Upper lobe of right lung (tissue), 1 donor: ENCODE results near the gene LURAP1L. TPM values are rescaled to one million over a fixed set of nuclear protein-coding genes. Genes with fewer than 3 reads are reported as not detected.

ENCODE experiments used
- ATAC-seq: fragments of 200-7000 bp; cut with Tn5 transposase; one replicate; pipeline ENCODE4 v1.9.1; 2020; ENCODE audit warnings: mild to moderate bottlenecking, moderate library complexity
- DNase-seq: peaks from one replicate; pipeline ENCODE4 v3.0.0-alpha.2; 2020
- H3K27ac ChIP-seq: fragments of 200-600 bp; one replicate; pipeline ENCODE4 v1.8.0; 2022
- H3K27me3 ChIP-seq: fragments of 200-600 bp; one replicate; pipeline ENCODE4 v1.8.0; 2022; ENCODE audit warnings: mild to moderate bottlenecking
- H3K36me3 ChIP-seq: fragments of 200-600 bp; one replicate; pipeline ENCODE4 v1.8.0; 2022
- H3K4me1 ChIP-seq: fragments of 200-600 bp; one replicate; pipeline ENCODE4 v1.8.0; 2022
- H3K4me3 ChIP-seq: fragments of 200-600 bp; one replicate; pipeline ENCODE4 v1.8.0; 2022; ENCODE audit warnings: mild to moderate bottlenecking
- H3K9me3 ChIP-seq: fragments of 200-600 bp; one replicate; pipeline ENCODE4 v1.8.0; 2022
- intact Hi-C: fragments of 100-400 bp; cut with DNase I; formaldehyde crosslinking; loops from one replicate; pipeline ENCODE4 v1.11.0; 2022
- total RNA-seq: library from RNA; stranded (reverse); fragmentation: NEBNext Ultra II Directional; extraction: Animal tissue kit (Norgen Biotek cat#: 25700); gene quantifications from one replicate; pipeline ENCODE4 v1.2.1, GENCODE V29; 2021
- TF ChIP-seq, protein P1 (sequence below): fragments of 200-600 bp; IDR thresholded peaks from one replicate; pipeline ENCODE4 v1.8.0; 2022; ENCODE audit warnings: antibody characterized with exemption
- donor health status: DM: no; HTN: yes; CAD: no; lungs with severe emphysema.

LURAP1L gene
- total RNA-seq, 1 donor from 2014 or later, result 32.3 TPM

DNA sequence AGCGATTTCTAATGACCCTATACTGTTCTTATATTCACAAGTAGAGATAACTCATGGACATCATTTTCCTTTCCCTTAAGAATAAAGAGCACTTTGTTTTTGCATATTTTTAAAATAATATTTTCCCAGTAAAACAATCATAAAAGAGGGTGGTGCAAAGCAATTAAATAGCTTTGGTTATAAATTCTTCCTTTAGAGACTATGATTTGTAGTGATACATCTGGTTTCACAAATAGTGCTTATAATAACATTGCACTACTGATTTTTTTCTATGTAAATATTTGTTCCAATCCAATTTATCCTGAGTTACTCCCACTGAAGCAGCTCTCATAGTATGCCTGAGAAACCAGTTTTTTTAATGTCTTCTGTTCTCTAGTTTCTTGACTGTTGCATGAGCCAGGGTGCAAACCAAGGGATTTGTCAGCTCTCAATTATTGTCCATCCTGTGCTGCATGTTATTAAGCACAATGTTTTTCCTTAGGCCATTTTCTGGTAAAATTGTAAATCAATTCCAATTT is 74.7 kb downstream of the LURAP1L start:
- no peak overlapping the region for H3K27ac ChIP-seq
- no peak for ATAC-seq
- no peaks in the 10 kb centered on the region for H3K4me1 ChIP-seq
- intact Hi-C loops, result no loop called here
- no peak for DNase-seq
- TF ChIP-seq, protein P1, sequence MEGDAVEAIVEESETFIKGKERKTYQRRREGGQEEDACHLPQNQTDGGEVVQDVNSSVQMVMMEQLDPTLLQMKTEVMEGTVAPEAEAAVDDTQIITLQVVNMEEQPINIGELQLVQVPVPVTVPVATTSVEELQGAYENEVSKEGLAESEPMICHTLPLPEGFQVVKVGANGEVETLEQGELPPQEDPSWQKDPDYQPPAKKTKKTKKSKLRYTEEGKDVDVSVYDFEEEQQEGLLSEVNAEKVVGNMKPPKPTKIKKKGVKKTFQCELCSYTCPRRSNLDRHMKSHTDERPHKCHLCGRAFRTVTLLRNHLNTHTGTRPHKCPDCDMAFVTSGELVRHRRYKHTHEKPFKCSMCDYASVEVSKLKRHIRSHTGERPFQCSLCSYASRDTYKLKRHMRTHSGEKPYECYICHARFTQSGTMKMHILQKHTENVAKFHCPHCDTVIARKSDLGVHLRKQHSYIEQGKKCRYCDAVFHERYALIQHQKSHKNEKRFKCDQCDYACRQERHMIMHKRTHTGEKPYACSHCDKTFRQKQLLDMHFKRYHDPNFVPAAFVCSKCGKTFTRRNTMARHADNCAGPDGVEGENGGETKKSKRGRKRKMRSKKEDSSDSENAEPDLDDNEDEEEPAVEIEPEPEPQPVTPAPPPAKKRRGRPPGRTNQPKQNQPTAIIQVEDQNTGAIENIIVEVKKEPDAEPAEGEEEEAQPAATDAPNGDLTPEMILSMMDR, result no peak
- H3K27me3 ChIP-seq, result no peaks in the 10 kb centered on the region
- H3K36me3 ChIP-seq, result no peaks in the 10 kb centered on the region
- H3K4me3 ChIP-seq, result no peak overlapping the region
- H3K9me3 ChIP-seq, result no peaks in the 10 kb centered on the region

GRCh38 chr9:12851341-12852090 is 76.7 kb downstream of the LURAP1L start:
- H3K27me3 ChIP-seq, result no peaks in the 10 kb centered on the region
- H3K27ac ChIP-seq, result no peak overlapping the region
- intact Hi-C loops, result no loop called here
- H3K4me1 ChIP-seq, result no peaks in the 10 kb centered on the region
- DNase-seq, result no peak
- no peaks in the 10 kb centered on the region for H3K36me3 ChIP-seq
- ATAC-seq, result no peak
- H3K9me3 ChIP-seq, result no peaks in the 10 kb centered on the region
- no peak overlapping the region for H3K4me3 ChIP-seq
- TF ChIP-seq, protein P1, result no peak

DNA sequence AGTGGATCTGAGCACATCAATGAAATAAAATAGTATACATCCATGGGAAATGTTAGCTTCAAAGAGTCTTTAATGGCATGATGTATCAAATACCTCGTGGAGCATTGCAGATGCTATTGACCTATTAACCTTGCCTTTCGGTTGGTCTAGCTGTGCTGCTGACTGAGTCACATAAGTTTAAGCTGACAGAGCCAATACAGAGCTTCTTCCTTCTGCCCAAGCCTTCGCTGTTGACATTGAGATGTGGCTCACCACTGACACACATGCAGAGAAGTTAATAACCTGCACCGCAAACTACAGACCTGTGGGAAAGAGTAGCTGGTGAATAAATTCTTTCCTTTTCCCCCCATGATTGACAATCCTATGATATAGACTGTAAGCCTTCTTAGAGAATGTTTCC is 78.2 kb downstream of the LURAP1L start:
- intact Hi-C loops, result no loop called here
- DNase-seq (no peak), ATAC-seq (no peak)
- no peak overlapping the region for H3K4me3 ChIP-seq
- TF ChIP-seq, protein P1, result no peak
- H3K27ac ChIP-seq, result no peak overlapping the region
- no peaks in the 10 kb centered on the region for H3K27me3 ChIP-seq
- no peaks in the 10 kb centered on the region for H3K9me3 ChIP-seq
- H3K4me1 ChIP-seq, result no peaks in the 10 kb centered on the region
- H3K36me3 ChIP-seq, result no peaks in the 10 kb centered on the region

- no peaks in the 10 kb centered on the region for H3K4me1 ChIP-seq
- intact Hi-C loops, result no loop called here
- H3K27ac ChIP-seq, result no peak overlapping the region
- no peak overlapping the region for H3K4me3 ChIP-seq
- DNase-seq, result no peak
- no peak for ATAC-seq
- TF ChIP-seq, protein P1, result no peak
- H3K36me3 ChIP-seq, result no peaks in the 10 kb centered on the region
- no peaks in the 10 kb centered on the region for H3K27me3 ChIP-seq
- no peaks in the 10 kb centered on the region for H3K9me3 ChIP-seq
Observed at GRCh38 chr9:12854221-12854620, 79.4 kb downstream of the LURAP1L start.

DNA sequence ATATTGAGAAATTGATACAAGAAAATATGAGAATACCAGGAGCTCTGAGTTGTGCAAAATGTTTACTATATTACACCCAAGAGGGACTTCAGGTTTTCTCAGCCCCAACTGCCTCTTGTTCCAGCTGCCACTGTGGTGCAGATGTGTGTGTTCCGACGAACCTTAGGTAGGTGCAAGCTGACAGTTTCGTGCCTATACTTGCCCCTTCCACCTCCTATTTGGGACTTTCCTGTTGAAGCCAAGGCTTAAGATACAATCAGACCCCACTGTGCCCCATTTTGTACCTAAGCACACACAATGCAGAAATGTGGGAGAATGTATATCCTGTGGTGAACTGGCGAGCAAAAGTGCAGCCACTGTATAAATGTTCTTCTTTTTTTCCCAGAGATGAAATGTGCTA is 80.2 kb downstream of the LURAP1L start:
- H3K36me3 ChIP-seq, result no peaks in the 10 kb centered on the region
- DNase-seq (no peak), ATAC-seq (no peak)
- TF ChIP-seq, protein P1, result no peak
- H3K27me3 ChIP-seq, result no peaks in the 10 kb centered on the region
- H3K4me3 ChIP-seq, result no peak overlapping the region
- H3K4me1 ChIP-seq, result no peaks in the 10 kb centered on the region
- intact Hi-C loops, result no loop called here
- no peak overlapping the region for H3K27ac ChIP-seq
- H3K9me3 ChIP-seq, result no peaks in the 10 kb centered on the region
